Measurements from ENCODE around the gene CAB39. TPM values are rescaled to one million over a fixed set of nuclear protein-coding genes. Genes with fewer than 3 reads are reported as not detected.

The CAB39 gene
- 60.1 and 68.6 TPM in 2 replicates for total RNA-seq

DNA sequence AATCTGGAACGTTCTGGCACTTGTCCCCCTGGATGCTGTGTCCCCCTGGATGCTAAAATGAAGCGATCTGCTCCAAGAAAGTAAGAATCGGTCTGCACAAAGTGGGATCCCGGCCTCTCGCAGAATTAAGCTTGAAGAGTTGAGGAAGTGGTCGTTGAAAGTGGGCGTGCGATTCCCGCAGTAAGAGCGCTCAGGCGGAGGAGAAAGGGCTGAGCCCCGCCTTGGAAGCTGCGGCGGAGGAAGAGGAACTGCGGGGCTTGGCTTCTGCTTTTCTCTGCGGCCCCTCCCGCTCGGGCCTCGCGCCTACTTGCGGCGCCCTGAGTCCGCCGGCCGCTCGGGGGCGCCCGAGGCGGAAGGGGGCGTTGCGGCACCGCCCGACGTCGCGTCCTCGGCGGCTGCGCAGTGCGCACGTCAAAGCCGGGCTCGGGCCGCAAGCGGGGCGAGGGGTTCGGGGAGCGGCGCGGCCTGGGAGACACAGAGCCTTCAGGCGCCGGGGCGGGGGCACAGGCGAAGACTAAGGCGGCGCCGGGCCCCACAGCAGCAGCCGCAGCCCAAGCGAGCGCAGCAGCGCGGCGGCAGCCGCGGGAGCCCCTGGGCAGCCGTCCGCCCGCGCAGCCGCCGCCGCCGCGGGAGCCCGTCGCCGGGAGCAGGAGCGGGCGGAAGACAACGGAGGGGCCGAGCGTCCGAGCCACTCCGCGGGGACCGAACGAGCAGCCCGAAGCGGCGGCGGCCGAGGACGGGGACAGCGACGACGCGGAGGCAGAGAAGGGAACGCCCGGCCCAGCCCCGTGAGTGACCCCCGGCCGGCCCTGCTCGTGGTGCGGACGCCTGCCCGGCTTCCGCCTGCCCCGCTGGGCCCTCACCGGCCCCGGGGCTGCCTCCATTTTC lies at the start of gene CAB39:
CAB39 (plus strand) TSS at position 400 of the 888 bp plus-strand sequence. CDS start 47,160 bp downstream, outside the sequence.
- peaks cover 48% of the 10 kb centered on the region for H3K4me1 Mint-ChIP-seq
- no peaks in the 10 kb centered on the region for H3K9me3 Mint-ChIP-seq
- DNase-seq: peak; percentile 95
- peaks cover 22% of the 10 kb centered on the region for H3K36me3 Mint-ChIP-seq (ENCODE audit: low read depth)
- ChIA-PET POLR2A (interaction anchor here (0.5 to 3.2 kb wide), 13 partner anchors 10 to 1984 kb away, joined by 3 to 27 read pairs (median 4); partner anchors contain the start of gene GIGYF2), CTCF (interaction anchor here (0.9 to 2.1 kb wide), 5 partner anchors 51 to 99 kb away, joined by 3 to 12 read pairs (median 3); no protein-coding TSS in a partner anchor)
- H3K27me3 Mint-ChIP-seq: no peaks in the 10 kb centered on the region
- H3K27ac Mint-ChIP-seq: peak within 1 kb of the TSS; percentile 93
- intact Hi-C loops (cut with micrococcal nuclease): loop anchor here (1.0 to 5.0 kb wide), 16 partner anchors 44 to 890 kb away; partner anchors contain the start of genes PSMD1 and SP140L
- ATAC-seq (ENCODE audit: low read depth): peak; percentile 91
- peak within 1 kb of the TSS; percentile 94 for H3K4me3 Mint-ChIP-seq
- TF ChIP-seq, protein P1, sequence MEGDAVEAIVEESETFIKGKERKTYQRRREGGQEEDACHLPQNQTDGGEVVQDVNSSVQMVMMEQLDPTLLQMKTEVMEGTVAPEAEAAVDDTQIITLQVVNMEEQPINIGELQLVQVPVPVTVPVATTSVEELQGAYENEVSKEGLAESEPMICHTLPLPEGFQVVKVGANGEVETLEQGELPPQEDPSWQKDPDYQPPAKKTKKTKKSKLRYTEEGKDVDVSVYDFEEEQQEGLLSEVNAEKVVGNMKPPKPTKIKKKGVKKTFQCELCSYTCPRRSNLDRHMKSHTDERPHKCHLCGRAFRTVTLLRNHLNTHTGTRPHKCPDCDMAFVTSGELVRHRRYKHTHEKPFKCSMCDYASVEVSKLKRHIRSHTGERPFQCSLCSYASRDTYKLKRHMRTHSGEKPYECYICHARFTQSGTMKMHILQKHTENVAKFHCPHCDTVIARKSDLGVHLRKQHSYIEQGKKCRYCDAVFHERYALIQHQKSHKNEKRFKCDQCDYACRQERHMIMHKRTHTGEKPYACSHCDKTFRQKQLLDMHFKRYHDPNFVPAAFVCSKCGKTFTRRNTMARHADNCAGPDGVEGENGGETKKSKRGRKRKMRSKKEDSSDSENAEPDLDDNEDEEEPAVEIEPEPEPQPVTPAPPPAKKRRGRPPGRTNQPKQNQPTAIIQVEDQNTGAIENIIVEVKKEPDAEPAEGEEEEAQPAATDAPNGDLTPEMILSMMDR (IDR thresholded peaks at IDR 0.05): no peak

DNA sequence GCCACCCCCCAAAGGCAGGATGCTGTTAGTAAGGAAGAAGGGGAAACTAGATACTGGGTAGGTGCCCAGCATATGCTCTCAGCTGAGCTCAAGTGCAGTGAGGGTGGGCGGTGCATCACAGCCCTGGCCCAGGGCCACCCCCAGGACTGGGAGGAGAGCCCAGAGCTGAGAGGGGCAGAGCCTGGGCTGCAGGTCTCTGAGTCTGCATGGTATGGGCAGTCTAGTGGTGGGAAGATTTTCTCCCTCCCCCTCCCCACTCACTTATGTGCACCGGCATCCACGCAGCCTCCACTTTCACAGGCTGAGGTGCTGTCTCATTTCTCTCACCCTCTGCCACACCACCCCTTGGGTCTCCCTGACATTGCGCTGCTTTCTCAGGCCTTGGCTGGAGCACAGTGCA lies 48.5 kb upstream of the CAB39 start:
- ChIA-PET CTCF (no interaction called here), POLR2A (interaction anchor here (0.6 to 0.9 kb wide), 2 partner anchors 121 to 139 kb away, joined by 3 read pairs; no protein-coding TSS in a partner anchor)
- Mint-ChIP-seq H3K36me3 (ENCODE audit: low read depth) (no peaks in the 10 kb centered on the region), H3K27me3 (no peaks in the 10 kb centered on the region), H3K9me3 (no peaks in the 10 kb centered on the region), H3K4me1 (peaks cover 94% of the 10 kb centered on the region), H3K27ac (peak overlapping the region; percentile 56), H3K4me3 (no peak overlapping the region)
- DNase-seq (no peak), ATAC-seq (ENCODE audit: low read depth) (no peak)
- intact Hi-C loops (cut with micrococcal nuclease): loop anchor here (5.0 kb wide), 1 partner anchor 437 kb away; the partner anchor contains the start of gene SP140
- TF ChIP-seq, protein P1 (IDR thresholded peaks at IDR 0.05): no peak

DNA sequence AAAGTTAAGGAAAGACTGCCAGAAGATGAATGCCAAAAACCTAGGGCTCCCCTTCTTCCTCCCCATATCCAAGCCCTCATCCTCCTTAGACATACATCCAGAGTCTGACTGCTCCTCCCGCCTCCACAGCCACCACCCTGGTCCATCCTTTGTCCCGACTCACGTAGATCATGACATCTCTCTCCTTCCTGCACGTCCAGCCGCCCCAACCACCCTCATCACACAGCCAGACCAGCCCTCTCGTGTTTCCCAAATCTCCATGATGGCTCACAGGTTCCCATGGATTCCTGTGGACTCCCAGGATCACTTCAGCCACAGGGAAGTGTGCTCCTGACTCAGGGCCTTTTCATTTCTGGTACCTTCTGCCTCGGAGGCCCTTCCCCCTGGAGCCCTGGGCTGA lies 47.8 kb upstream of the CAB39 start:
- intact Hi-C loops (cut with micrococcal nuclease): loop anchor here (5.0 kb wide), 1 partner anchor 438 kb away; the partner anchor contains the start of gene SP140
- no peaks in the 10 kb centered on the region for H3K36me3 Mint-ChIP-seq (ENCODE audit: low read depth)
- ATAC-seq (ENCODE audit: low read depth) (no peak), DNase-seq (no peak)
- TF ChIP-seq, protein P1 (IDR thresholded peaks at IDR 0.05): no peak
- peaks cover 90% of the 10 kb centered on the region for H3K4me1 Mint-ChIP-seq
- ChIA-PET CTCF (no interaction called here), POLR2A (no interaction called here)
- H3K27me3 Mint-ChIP-seq: no peaks in the 10 kb centered on the region
- H3K9me3 Mint-ChIP-seq: no peaks in the 10 kb centered on the region
- H3K27ac Mint-ChIP-seq: peak overlapping the region; percentile 3
- no peak overlapping the region for H3K4me3 Mint-ChIP-seq

DNA sequence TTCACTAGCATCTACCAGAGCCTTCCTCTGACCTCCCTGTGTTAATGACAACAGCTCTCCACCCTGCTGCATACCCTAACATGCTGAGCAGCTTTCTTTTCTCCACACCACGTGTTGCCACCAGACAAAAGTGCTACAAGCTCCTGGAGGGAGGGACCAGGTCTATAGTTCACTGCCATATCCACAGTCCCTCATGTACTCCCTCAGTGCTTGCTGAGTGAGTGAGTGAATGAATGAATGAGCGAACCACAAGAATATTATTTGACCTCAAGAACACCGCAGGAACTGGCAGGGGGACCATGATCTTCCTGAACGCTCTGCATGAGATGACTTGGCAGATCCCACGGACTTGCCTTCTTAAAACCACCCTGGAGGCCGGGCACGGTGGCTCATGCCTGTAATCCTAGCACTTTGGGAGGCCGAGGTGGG lies 47.4 kb upstream of the CAB39 start:
- Mint-ChIP-seq H3K4me1 (peaks cover 86% of the 10 kb centered on the region), H3K36me3 (ENCODE audit: low read depth) (no peaks in the 10 kb centered on the region), H3K9me3 (no peaks in the 10 kb centered on the region), H3K27me3 (no peaks in the 10 kb centered on the region), H3K27ac (peak overlapping the region; percentile 3), H3K4me3 (no peak overlapping the region)
- intact Hi-C loops (cut with micrococcal nuclease): no loop called here
- CTCF ChIA-PET: no interaction called here
- TF ChIP-seq, protein P1 (IDR thresholded peaks at IDR 0.05): no peak
- ATAC-seq (ENCODE audit: low read depth) (no peak), DNase-seq (no peak)
- POLR2A ChIA-PET: interaction anchor here (0.7 kb wide), 1 partner anchor 153 kb away, joined by 8 read pairs; no protein-coding TSS in a partner anchor

DNA sequence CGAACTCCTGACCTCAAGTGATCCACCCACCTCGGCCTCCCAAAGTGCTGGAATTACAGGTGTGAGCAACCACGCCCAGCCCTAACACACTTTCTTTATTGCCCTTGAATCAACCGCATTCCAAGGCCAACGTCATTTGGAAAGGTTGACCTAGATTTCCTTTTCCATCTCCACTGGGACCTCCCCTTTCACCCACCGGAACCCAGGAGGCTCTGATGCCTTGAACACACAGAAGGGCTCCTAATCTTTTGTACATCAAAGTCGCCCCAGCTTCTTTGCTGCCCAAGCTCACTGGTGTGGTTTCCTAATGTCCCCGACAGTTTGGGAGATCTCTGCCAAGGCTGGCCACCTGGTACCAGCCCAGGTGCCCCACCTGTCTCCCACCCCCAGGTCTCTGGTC lies 46.2 kb upstream of the CAB39 start:
- H3K27me3 Mint-ChIP-seq: no peaks in the 10 kb centered on the region
- H3K9me3 Mint-ChIP-seq: no peaks in the 10 kb centered on the region
- H3K27ac Mint-ChIP-seq: no peak overlapping the region
- H3K36me3 Mint-ChIP-seq (ENCODE audit: low read depth): no peaks in the 10 kb centered on the region
- ChIA-PET CTCF (interaction anchor here (0.6 kb wide), 1 partner anchor 65 kb away, joined by 4 read pairs; no protein-coding TSS in a partner anchor), POLR2A (interaction anchor here (0.5 kb wide), 1 partner anchor 112 kb away, joined by 7 read pairs; no protein-coding TSS in a partner anchor)
- no peak overlapping the region for H3K4me3 Mint-ChIP-seq
- TF ChIP-seq, protein P1 (IDR thresholded peaks at IDR 0.05): no peak
- no peak for ATAC-seq (ENCODE audit: low read depth)
- peaks cover 77% of the 10 kb centered on the region for H3K4me1 Mint-ChIP-seq
- no peak for DNase-seq
- intact Hi-C loops (cut with micrococcal nuclease): no loop called here

All from activated B cell treated with CpG ODN at 0.5 μM for 24 hours (primary cell).